ENCODE measurements around the gene TRIM26. TPM values are rescaled to one million over a fixed set of nuclear protein-coding genes. Genes with fewer than 3 reads are reported as not detected.

Gene TRIM26
- total and polyA plus RNA-seq, 2 of the 8 experiments (the other 6 are each of a cell fraction or from before 2014, with no cell fraction given), result 21.5 to 32.3 TPM

DNA sequence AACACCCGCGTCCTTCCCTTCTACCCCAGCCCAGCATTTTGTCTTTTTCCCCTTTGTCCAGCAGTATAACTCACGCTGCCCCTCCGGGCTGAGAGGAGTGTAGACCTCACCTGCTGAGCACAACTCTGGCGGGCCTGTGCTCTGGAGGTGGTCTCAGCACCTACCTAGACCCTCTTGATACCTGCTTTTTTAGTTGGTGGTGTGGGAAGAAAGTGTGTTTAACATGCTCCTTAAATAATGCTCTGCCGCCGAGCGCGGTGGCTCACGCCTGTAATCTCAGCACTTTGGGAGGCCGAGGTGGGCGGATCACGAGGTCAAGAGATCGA, 1.4 kb upstream of the TRIM26 start:
- H3K79me2 ChIP-seq (ENCODE audit: control insufficient read depth in 1 of 2, insufficient read depth in 2 of 2, low read length in 2 of 2), result peaks cover 0 to 26% of the 10 kb centered on the region in 2 experiments; a peak in 3 of 4 replicates
- H2AFZ ChIP-seq (ENCODE audit: low read length), result peak overlapping the region; percentile 69; the same call in 1 of the 2 replicates
- H3K4me3 ChIP-seq (ENCODE audit: extremely low read depth in 1 of 4, insufficient read depth in 2 of 4, low read depth in 3 of 4, low read length in 4 of 4), result peak overlapping the region; percentile 57 to 97 (median 94); a peak in 7 of 8 replicates
- H3K14ac ChIP-seq (ENCODE audit: insufficient read length), result no peak overlapping the region
- no peak overlapping the region for H4K5ac ChIP-seq (ENCODE audit: insufficient read length, low read depth, low read length)
- no peak overlapping the region for H3K27ac ChIP-seq (ENCODE audit: low read depth, low read length)
- peaks cover 0 to 7% of the 10 kb centered on the region in 2 experiments for H4K20me1 ChIP-seq (replicated peaks in 1 of 2; ENCODE audit: control insufficient read depth in 1 of 2, insufficient read depth in 2 of 2, low read length in 2 of 2)
- H2BK5ac ChIP-seq (ENCODE audit: low read depth, low read length), result no peak overlapping the region
- no peak overlapping the region for H4K8ac ChIP-seq (ENCODE audit: extremely low read depth, insufficient read depth, low read length)
- no peak overlapping the region for H2BK120ac ChIP-seq (replicated peaks; ENCODE audit: low read depth, low read length)
- H3K4me2 ChIP-seq (ENCODE audit: insufficient read depth in 1 of 2, low read depth in 2 of 2, low read length in 2 of 2), result peak overlapping the region; percentile 80 to 86
- no peaks in the 10 kb centered on the region for H3K36me3 ChIP-seq (ENCODE audit: control insufficient read depth in 2 of 4, insufficient read depth in 4 of 4, low read length in 3 of 4)
- FAIRE-seq (no peak), DNase-seq (ENCODE audit: low read depth in 1 of 2, low spot score in 2 of 2) (no peak)
- H3K4me1 ChIP-seq (replicated peaks in 1 of 4; ENCODE audit: control insufficient read depth in 3 of 4, insufficient read depth in 4 of 4, low read length in 3 of 4), result peaks cover 2 to 7% (median 5%) of the 10 kb centered on the region in 4 experiments; a peak in 4 of 7 replicates
- peaks cover 9% of the 10 kb centered on the region; the same call in 1 of the 2 replicates for H3K79me1 ChIP-seq (ENCODE audit: low read depth, low read length)
- no peak overlapping the region for H3K4ac ChIP-seq (replicated peaks; ENCODE audit: insufficient read length, low read depth, low read length)
- H2BK20ac ChIP-seq (ENCODE audit: low read length), result no peak overlapping the region
- 68% methylated on average over 10 of the region's 14 CpGs; no CpG with 5 or more reads in 1 of the 2 experiments for WGBS, 2 experiments (ENCODE audit: extremely low coverage in 1 of 2, insufficient coverage in 1 of 2, insufficient read length in 1 of 2, insufficient replicate concordance in 2 of 2, low coverage in 1 of 2, low lambda C conversion rate in 2 of 2, missing lambda C conversion rate in 1 of 2)
- no peaks in the 10 kb centered on the region; a peak in 1 of 7 replicates for H3K27me3 ChIP-seq (replicated peaks in 1 of 4; ENCODE audit: control insufficient read depth in 3 of 4, extremely low read depth in 1 of 4, insufficient read depth in 3 of 4, low read length in 3 of 4)
- H3K9ac ChIP-seq (replicated peaks in 1 of 4; ENCODE audit: extremely low read depth in 1 of 4, low read depth in 3 of 4, low read length in 3 of 4), result peak overlapping the region in 1 of 4 experiments; percentile 65; a peak in 2 of 7 replicates
- no peak overlapping the region for H4K91ac ChIP-seq (replicated peaks; ENCODE audit: insufficient read length, low read length)
- H3K9me3 ChIP-seq (ENCODE audit: insufficient read depth in 2 of 2, low read depth in 1 of 2, low read length in 1 of 2), result no peaks in the 10 kb centered on the region
- TF ChIP-seq BRCA1 (IDR thresholded peaks at IDR 0.05; ENCODE audit: low read depth, low read length) (no peak), RFX5 (IDR thresholded peaks at IDR 0.05; ENCODE audit: borderline replicate concordance, low read depth, low read length) (no peak), SIN3A (conservative IDR thresholded peaks at IDR 0.05 in 1 of 2, IDR thresholded peaks at IDR 0.05 in 1 of 2; ENCODE audit: low read depth in 1 of 2, low read length in 2 of 2) (no peak), POLR2A (IDR thresholded peaks at IDR 0.05; ENCODE audit: control extremely low read depth in 1 of 2, low read depth in 2 of 2, low read length in 2 of 2) (no peak), HDAC2 (IDR thresholded peaks at IDR 0.05; ENCODE audit: borderline replicate concordance in 1 of 2, low read depth in 2 of 2, low read length in 2 of 2) (no peak), RBBP5 (IDR thresholded peaks at IDR 0.05; ENCODE audit: borderline replicate concordance, low read depth, low read length) (no peak)
- no peak overlapping the region for H3K23ac ChIP-seq (ENCODE audit: insufficient read length)
- no peak overlapping the region; the same call in 1 of the 2 replicates for H2BK15ac ChIP-seq (ENCODE audit: low read length)
- H2AK5ac ChIP-seq (ENCODE audit: low read depth, low read length), result no peak overlapping the region
- no peak overlapping the region for H3K56ac ChIP-seq (replicated peaks; ENCODE audit: insufficient read length, low read depth, low read length)
- H3K18ac ChIP-seq (ENCODE audit: extremely low read depth, low read length), result peak overlapping the region; percentile 75; the same call in 1 of the 2 replicates
- peak overlapping the region; percentile 86 for H2BK12ac ChIP-seq (ENCODE audit: low read depth, low read length)
- peaks cover 14% of the 10 kb centered on the region for H3K23me2 ChIP-seq (ENCODE audit: low read depth, low read length)
- CTCF ChIA-PET (ENCODE audit: partially characterized antibody), result interaction anchor here (1.5 to 1.6 kb wide), 2 partner anchors 143 to 151 kb away, joined by 3 to 6 read pairs; no protein-coding TSS in a partner anchor
- POLR2A ChIA-PET (ENCODE audit: partially characterized antibody), result interaction anchor here (0.6 to 2.0 kb wide), 6 partner anchors 12 to 144 kb away, joined by 3 to 6 read pairs (median 3); no protein-coding TSS in a partner anchor
